ENCODE results near the gene ERCC1. TPM values are rescaled to one million over a fixed set of nuclear protein-coding genes. Genes with fewer than 3 reads are reported as not detected.

The ERCC1 gene
- total RNA-seq, 1 experiment from 2014 or later = 62.4 TPM

DNA sequence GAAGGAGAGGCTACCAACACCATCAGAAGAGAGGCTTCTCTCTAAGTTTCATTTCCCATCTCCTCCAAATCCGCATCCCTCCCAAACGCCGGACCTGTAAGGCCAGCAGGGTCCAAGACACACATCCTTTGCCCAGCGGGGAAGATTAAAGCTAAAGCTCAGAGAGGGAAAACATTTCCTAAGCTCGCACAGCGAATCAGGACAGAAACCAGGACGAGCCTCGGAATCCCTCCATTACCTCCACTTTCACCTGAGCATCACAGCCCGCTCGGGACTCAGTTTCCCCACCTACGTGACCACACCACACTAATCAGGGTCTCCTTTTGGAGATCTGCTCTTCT is 43.4 kb upstream of the ERCC1 start:
- Histone ChIP-seq H2BK12ac (ENCODE audit: insufficient read length, low read depth, low read length) (peak overlapping the region; percentile 93), H3K23ac (ENCODE audit: insufficient read length, low read depth, low read length) (no peak overlapping the region), H3K4me1 (ENCODE audit: insufficient read depth, low read length) (no peaks in the 10 kb centered on the region), H2AFZ (ENCODE audit: low read length) (peak overlapping the region; percentile 27), H3K4ac (ENCODE audit: low read depth, low read length) (peak overlapping the region; percentile 87; the same call in 1 of the 2 replicates), H2BK120ac (ENCODE audit: low read depth, low read length, poor library complexity, severe bottlenecking) (peak overlapping the region; percentile 84), H3K56ac (ENCODE audit: insufficient read length, low read depth, low read length) (no peak overlapping the region), H3K9me3 (ENCODE audit: control insufficient read depth, low read depth, low read length) (no peaks in the 10 kb centered on the region), H2AK5ac (ENCODE audit: insufficient read length, low read length) (no peak overlapping the region), H4K8ac (replicated peaks; ENCODE audit: insufficient read length, low read depth, low read length) (no peak overlapping the region), H2BK15ac (ENCODE audit: low read depth, low read length) (0 out of 2 replicates have a peak overlapping the region, but pooled peaks have one; percentile 42), H3K79me1 (ENCODE audit: insufficient read depth, low read depth, low read length, poor library complexity, severe bottlenecking) (no peaks in the 10 kb centered on the region), H4K20me1 (ENCODE audit: control insufficient read depth, insufficient read depth, insufficient read length) (no peaks in the 10 kb centered on the region), H2BK5ac (ENCODE audit: insufficient read length, low read length) (no peak overlapping the region), H2BK20ac (ENCODE audit: low read depth, low read length, poor library complexity, severe bottlenecking) (peak overlapping the region; percentile 95), H3K4me2 (ENCODE audit: insufficient read depth, insufficient read length, low read length) (peak overlapping the region; percentile 84), H3K23me2 (ENCODE audit: insufficient read length, low read depth, low read length, poor library complexity, severe bottlenecking) (peaks cover 19% of the 10 kb centered on the region), H3K27ac (ENCODE audit: insufficient read length, low read depth, low read length) (no peak overlapping the region), H4K5ac (ENCODE audit: insufficient read length, low read depth, low read length) (no peak overlapping the region), H3K18ac (ENCODE audit: insufficient read length, low read depth, low read length) (peak overlapping the region; percentile 86), H3K14ac (ENCODE audit: insufficient read depth, low read length) (peak overlapping the region; percentile 88; the same call in 1 of the 2 replicates), H3K79me2 (ENCODE audit: insufficient read depth, low read length) (no peaks in the 10 kb centered on the region), H4K91ac (ENCODE audit: insufficient read length, low read depth, low read length) (no peak overlapping the region), H3T11ph (ENCODE audit: low read length) (peak overlapping the region; percentile 89), H3K9ac (ENCODE audit: extremely low read depth, insufficient read length, low read length) (peak overlapping the region; percentile 42), H3K27me3 (ENCODE audit: insufficient read depth, low read length) (no peaks in the 10 kb centered on the region; the same call in 1 of the 2 replicates)
- Mint-ChIP-seq H3K4me1 (peaks cover 17 to 42% of the 10 kb centered on the region in 2 experiments), H3K36me3 (ENCODE audit: insufficient read depth in 1 of 3, low read depth in 3 of 3) (peaks cover 0 to 7% (median 0%) of the 10 kb centered on the region in 3 experiments; a peak in 1 of 7 replicates), H3K9me3 (no peaks in the 10 kb centered on the region; a peak in 1 of 5 replicates), H3K27ac (peak overlapping the region; percentile 7 to 89 (median 49); a peak in 4 of 7 replicates), H3K27me3 (ENCODE audit: low read depth) (peaks cover 23% of the 10 kb centered on the region), H3K4me3 (peak overlapping the region; percentile 80 to 92)
- TF ChIP-seq, protein P1, sequence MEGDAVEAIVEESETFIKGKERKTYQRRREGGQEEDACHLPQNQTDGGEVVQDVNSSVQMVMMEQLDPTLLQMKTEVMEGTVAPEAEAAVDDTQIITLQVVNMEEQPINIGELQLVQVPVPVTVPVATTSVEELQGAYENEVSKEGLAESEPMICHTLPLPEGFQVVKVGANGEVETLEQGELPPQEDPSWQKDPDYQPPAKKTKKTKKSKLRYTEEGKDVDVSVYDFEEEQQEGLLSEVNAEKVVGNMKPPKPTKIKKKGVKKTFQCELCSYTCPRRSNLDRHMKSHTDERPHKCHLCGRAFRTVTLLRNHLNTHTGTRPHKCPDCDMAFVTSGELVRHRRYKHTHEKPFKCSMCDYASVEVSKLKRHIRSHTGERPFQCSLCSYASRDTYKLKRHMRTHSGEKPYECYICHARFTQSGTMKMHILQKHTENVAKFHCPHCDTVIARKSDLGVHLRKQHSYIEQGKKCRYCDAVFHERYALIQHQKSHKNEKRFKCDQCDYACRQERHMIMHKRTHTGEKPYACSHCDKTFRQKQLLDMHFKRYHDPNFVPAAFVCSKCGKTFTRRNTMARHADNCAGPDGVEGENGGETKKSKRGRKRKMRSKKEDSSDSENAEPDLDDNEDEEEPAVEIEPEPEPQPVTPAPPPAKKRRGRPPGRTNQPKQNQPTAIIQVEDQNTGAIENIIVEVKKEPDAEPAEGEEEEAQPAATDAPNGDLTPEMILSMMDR (conservative IDR thresholded peaks at IDR 0.05) = no peak
- no CpG with 5 or more reads among the region's 11 CpGs for WGBS (ENCODE audit: extremely low coverage, insufficient read length, low lambda C conversion rate)
- DNase-seq = no peak

Data from H9 (cell line).